H1 (cell line): ENCODE results near the gene C1QTNF1. TPM values are rescaled to one million over a fixed set of nuclear protein-coding genes. Genes with fewer than 3 reads are reported as not detected.

Experiments used
- GTF2F1 ChIP-seq: IDR thresholded peaks from 2 replicates; pipeline ENCODE4 v1.6.1; 2012; ENCODE audit warnings: low read depth, low read length, improper control_type of control experiment, borderline replicate concordance
- polyA plus RNA-seq, 7 experiments: library from polyadenylated mRNA; depleted of rRNA in 3 of 7; stranded (reverse) in 5 of 7; unstranded in 2 of 7; fragments of >200 nt in 5 of 7; fragments of 200-250 nt in 2 of 7; gene quantifications; 1 replicate in 5 of 7; 2 replicates in 1 of 7; 4 replicates in 1 of 7; pipeline versions ENCODE4 v1.2.1 to v1.2.3, GENCODE V29; 2011 to 2013; ENCODE audit warnings: missing spikeins in 2 of 7, mixed read lengths in 2 of 7
- total RNA-seq: library from RNA; stranded (reverse); fragmentation: NEBNext Ultra II Directional; extraction: Animal tissue kit (Norgen Biotek cat#: 25700); gene quantifications from 2 replicates; pipeline ENCODE4 v1.2.1, GENCODE V29; 2021
- TF ChIP-seq, protein P1 (sequence below): IDR thresholded peaks from 2 replicates; pipeline ENCODE4 v1.6.1; 2012; ENCODE audit warnings: low read length, inconsistent platforms

The C1QTNF1 gene
- total and polyA plus RNA-seq, 2 of the 8 experiments (the other 6 are each of a cell fraction or from before 2014, with no cell fraction given) = 1.5 to 2.5 TPM

DNA sequence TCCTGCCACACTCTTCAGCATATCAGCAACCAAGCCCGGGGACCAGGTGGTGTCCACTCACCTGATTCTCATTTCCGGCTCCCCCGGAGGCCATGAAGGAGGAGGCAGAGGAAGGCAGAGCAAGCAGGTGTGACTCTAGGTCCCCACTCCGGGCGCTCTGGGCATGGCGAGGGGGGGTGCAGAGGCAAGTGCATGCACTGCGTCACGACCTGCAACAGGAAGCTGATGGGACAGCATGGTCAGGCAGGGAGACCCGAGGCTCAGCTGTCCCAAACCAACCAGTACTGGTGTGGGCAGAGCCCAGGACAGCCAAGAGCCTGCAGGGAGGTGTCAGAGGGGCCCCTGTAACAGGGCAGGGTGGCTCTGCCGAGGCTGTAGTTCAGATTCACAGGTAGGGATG is 48.6 kb downstream of the C1QTNF1 start (continued):
- TF ChIP-seq, protein P1, sequence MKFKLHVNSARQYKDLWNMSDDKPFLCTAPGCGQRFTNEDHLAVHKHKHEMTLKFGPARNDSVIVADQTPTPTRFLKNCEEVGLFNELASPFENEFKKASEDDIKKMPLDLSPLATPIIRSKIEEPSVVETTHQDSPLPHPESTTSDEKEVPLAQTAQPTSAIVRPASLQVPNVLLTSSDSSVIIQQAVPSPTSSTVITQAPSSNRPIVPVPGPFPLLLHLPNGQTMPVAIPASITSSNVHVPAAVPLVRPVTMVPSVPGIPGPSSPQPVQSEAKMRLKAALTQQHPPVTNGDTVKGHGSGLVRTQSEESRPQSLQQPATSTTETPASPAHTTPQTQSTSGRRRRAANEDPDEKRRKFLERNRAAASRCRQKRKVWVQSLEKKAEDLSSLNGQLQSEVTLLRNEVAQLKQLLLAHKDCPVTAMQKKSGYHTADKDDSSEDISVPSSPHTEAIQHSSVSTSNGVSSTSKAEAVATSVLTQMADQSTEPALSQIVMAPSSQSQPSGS = no peak
- no peak for TF ChIP-seq GTF2F1
- TF ChIP-seq, all 59 proteins: peak for 0
